MG63 (cell line): ENCODE data around the gene TUBD1. TPM values are rescaled to one million over a fixed set of nuclear protein-coding genes. Genes with fewer than 3 reads are reported as not detected.
"Not testable (repeated sequence)": the region's sequence is repeated elsewhere in the genome, so short reads cannot be mapped to it uniquely, and the experiment has no call there.

ENCODE experiments used
- DNase-seq: peaks from one replicate; pipeline ENCODE4 v3.0.0-alpha.2; 2020
- H3K27me3 ChIP-seq: fragments of 250-450 bp; sonication (Bioruptor Pico); 2 replicates; pipeline ENCODE4 v1.5.1; 2020; ENCODE audit warnings: mild to moderate bottlenecking, moderate library complexity
- H3K36me3 ChIP-seq: fragments of 250-450 bp; sonication (Bioruptor Pico); 2 replicates; pipeline ENCODE4 v1.5.1; 2020; ENCODE audit warnings: mild to moderate bottlenecking, moderate library complexity
- H3K4me3 ChIP-seq: fragments of 250-450 bp; sonication (Bioruptor Pico); 2 replicates; pipeline ENCODE4 v1.5.1; 2020; ENCODE audit warnings: mild to moderate bottlenecking, moderate library complexity
- H3K9me3 ChIP-seq: fragments of 250-450 bp; sonication (Bioruptor Pico); 2 replicates; pipeline ENCODE4 v1.5.1; 2020; ENCODE audit warnings: mild to moderate bottlenecking, moderate library complexity
- total RNA-seq: library from RNA; depleted of rRNA; stranded (reverse); fragments of >200 nt; shearing (Covaris generic); gene quantifications from 2 replicates; pipeline ENCODE4 v1.2.3, GENCODE V29; 2014; ENCODE audit warnings: low replicate concordance

Gene TUBD1
- total RNA-seq, 1 experiment from 2014 or later = 12.9 TPM

DNA sequence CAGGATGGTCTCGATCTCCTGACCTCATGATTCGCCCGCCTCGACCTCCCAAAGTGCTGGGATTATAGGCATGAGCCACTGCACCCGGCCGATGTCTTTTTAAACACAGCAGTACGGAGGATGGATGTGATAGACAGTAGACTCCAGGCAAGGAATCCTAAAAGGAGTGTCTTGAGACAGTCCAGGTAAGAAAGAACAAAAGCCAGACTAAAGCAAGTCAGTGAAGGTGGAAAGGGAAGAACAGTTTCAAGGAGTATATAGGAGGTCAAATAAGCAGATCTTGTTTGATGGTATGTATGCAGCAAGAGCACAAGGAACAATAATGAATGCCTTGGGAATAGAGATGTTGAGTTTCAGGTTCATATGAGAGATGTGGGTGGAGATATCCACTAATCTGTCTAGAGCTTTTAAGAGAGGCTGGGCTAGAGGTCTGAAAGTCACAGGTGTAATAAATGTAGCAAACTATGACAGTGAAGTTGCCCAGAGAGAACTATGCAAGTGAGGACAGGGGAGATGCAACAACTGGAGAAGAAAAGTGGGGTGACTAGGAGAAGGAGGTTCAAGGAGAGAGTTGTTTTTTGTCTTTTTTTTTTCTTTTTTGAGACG lies 4.5 kb downstream of the TUBD1 start:
- no peak for DNase-seq
- Histone ChIP-seq H3K27me3 (no peaks in the 10 kb centered on the region), H3K9me3 (no peaks in the 10 kb centered on the region), H3K36me3 (peaks cover 54% of the 10 kb centered on the region), H3K4me3 (no peak overlapping the region)

DNA sequence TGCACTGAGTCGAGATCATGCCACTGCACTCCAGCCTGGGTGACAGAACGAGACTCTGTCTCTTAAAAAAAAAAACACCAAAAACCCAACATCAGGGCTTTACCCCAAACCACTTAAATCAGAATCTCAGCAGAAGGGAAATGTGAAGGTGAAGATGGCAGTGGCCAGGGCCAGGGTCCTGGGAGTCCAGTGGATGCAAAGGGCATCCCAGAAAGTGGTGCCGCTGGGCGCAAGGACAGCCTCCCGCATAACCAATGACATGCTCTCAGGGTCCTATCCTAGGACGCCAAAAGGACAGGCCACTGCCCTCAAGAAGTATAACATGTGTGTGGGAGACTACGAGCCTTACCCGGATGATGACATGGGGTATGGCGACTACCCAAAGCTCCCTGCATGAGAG lies 7.9 kb downstream of the TUBD1 start:
- Histone ChIP-seq H3K4me3 (no peak overlapping the region), H3K9me3 (no peaks in the 10 kb centered on the region), H3K27me3 (no peaks in the 10 kb centered on the region), H3K36me3 (peaks cover 53% of the 10 kb centered on the region)
- no peak for DNase-seq

DNA sequence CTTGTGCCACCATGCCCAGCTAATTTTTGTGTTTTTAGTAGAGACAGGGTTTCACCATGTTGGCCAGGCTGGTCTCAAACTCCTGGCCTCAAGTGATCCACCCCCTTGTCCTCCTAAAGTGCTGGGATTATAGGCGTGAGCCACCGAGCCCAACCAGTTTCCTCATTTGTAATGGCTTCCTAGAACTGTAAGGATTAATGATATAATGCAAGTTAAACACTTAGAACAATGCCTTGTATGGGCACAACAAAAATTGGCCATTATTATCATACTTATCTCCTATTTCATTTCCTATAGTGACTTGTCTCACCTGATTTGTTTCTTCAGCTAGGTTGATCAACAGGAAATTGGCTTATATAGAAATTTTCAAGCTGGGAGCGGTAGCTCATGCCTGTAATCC lies 14.1 kb downstream of the TUBD1 start:
- Histone ChIP-seq H3K4me3 (no peak overlapping the region), H3K9me3 (no peaks in the 10 kb centered on the region), H3K36me3 (peaks cover 52% of the 10 kb centered on the region), H3K27me3 (no peaks in the 10 kb centered on the region)
- no peak for DNase-seq

DNA sequence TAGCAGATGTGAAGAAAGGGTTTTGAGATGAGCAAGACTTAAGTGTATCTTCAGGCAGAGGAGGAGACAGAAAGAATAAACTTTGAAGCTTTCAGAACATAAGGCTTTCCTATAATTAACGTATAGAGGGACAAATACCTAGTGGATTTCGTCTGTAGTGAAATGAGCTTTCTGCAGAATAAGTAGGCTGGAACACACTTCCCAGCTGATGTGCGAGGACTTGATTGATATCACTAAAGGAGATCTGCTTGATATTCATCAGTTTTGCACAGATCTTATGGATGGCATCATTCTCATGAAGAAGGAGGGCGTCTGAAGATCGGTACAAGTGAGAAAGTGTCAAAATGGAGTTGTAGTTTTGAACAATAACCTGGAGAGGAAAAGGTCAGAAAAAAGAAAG lies 14.8 kb downstream of the TUBD1 start:
- no peaks in the 10 kb centered on the region for H3K9me3 ChIP-seq
- no peaks in the 10 kb centered on the region for H3K27me3 ChIP-seq
- no peak for DNase-seq
- H3K4me3 ChIP-seq = no peak overlapping the region
- H3K36me3 ChIP-seq = peaks cover 52% of the 10 kb centered on the region

DNA sequence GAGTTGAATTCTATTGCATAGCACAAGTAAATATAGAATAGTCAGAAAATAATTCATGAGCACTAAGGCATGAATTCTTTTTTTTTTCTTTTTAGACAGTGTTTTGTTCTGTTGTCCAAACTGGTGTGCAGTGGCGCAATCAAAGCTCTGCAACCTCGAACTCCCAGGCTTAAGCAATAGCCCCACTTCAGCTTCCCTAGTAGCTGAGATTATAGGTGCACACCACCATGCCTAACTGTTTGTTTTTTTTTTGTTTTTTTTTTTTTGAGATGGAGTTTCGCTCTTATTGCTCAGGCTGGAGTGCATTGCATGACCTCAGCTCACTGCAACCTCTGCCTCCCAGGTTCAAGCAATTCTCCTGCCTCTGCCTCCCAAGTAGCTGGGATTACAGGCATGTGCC lies 16.6 kb downstream of the TUBD1 start:
- DNase-seq = no peak
- H3K36me3 ChIP-seq = peaks cover 51% of the 10 kb centered on the region

DNA sequence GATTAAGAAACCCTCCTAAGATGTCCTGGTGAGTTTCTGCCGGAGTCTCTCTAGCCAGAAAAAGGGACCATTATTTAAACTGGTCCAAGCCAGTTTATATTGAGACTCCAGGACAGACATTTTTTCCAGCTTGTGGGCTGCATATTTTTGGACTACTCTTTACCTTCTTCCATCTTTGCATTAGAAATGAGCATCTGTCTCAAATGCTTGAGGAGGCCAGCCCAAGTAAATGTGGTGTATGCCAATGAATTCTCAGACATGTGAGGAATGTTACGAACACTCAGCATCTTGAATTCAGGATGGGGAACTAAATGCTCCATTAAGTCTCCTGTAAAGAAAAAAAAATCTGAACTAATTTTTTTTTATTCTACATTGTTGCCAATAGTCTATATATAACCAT lies 18.4 kb downstream of the TUBD1 start:
- H3K27me3 ChIP-seq = no peaks in the 10 kb centered on the region
- H3K9me3 ChIP-seq = no peaks in the 10 kb centered on the region
- no peak overlapping the region for H3K4me3 ChIP-seq
- peaks cover 42% of the 10 kb centered on the region for H3K36me3 ChIP-seq
- no peak for DNase-seq

More for the DNA sequence above, 16.6 kb downstream of the TUBD1 start:
- H3K4me3 ChIP-seq = no peak overlapping the region
- H3K9me3 ChIP-seq = no peaks in the 10 kb centered on the region
- H3K27me3 ChIP-seq = no peaks in the 10 kb centered on the region

DNA sequence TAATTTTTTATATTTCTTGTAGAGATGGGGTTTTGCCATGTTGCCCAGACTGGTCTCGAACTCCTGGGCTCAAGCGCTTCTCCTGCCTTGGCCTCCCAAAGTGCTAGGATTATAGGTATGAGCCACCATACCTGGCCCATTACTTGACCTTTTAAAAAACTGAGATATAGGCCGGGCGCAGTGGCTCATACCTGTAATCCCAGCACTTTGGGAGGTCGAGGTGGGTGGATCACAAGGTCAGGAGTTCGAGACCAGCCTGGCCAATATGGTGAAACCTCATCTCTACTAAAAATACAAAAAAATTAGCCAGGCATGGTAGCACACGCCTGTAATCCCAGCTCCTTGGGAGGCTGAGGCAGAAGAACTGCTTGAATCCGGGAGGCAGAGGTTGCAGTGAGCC lies 19.3 kb downstream of the TUBD1 start:
- H3K27me3 ChIP-seq, DNase-seq, H3K9me3 ChIP-seq, H3K4me3 ChIP-seq: not testable (repeated sequence)
- peaks cover 39% of the 10 kb centered on the region for H3K36me3 ChIP-seq

DNA sequence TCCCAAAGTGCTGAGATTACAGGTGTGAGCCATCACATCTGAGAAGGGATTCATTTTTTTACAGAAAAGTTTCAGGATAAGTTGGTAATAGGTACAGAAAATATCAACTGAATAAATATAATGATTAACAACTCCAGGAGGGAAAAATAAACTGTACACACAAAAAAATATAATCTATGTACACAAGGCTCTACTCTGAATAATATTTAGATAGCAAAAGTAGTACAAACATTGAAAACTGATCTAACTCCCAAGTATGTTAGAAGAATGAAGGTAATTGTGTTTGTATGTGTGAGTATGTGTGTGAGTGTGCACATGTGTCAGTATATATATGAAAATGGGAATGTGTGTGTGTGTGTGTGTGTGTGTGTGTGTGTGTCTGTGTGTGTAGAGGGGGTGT lies 20.4 kb downstream of the TUBD1 start:
- Histone ChIP-seq H3K27me3 (no peaks in the 10 kb centered on the region), H3K36me3 (peaks cover 33% of the 10 kb centered on the region), H3K9me3 (no peaks in the 10 kb centered on the region), H3K4me3 (no peak overlapping the region)
- DNase-seq = no peak

DNA sequence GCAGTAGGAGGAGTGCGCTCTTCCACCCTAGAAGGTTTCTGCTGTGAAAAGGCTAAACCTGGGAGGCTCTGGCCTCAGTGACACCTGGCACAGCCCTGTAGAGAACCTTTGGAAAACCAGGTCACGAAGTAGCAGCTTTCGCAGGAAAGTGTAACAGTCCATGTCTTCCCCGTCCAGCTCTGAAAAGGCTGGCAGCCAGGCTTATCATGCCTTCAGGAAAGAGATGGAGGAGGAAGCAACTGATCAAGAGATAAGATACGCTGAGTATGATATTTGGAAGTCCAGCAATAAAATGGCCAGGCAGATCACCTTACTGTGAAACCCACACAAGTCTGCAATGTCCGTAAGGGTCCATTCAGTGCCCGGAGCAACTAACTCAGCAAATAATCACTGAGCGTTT lies 22.3 kb downstream of the TUBD1 start:
- Histone ChIP-seq H3K27me3 (no peaks in the 10 kb centered on the region), H3K36me3 (peaks cover 20% of the 10 kb centered on the region), H3K4me3 (no peak overlapping the region), H3K9me3 (no peaks in the 10 kb centered on the region)
- no peak for DNase-seq

DNA sequence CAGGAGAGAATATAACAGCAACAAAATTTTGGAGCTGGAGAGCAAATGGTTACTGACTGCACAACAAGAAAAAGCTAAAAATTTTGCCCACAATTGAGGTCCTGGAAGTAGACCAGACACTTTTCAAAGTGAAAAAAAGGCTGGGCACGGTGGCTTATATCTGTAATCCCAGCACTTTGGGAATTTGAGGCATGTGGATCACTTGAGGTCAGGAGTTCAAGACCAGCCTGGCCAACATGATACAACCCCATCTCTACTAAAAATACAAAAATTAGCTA lies 22.9 kb downstream of the TUBD1 start:
- Histone ChIP-seq H3K36me3 (peaks cover 18% of the 10 kb centered on the region), H3K4me3 (no peak overlapping the region), H3K9me3 (no peaks in the 10 kb centered on the region), H3K27me3 (no peaks in the 10 kb centered on the region)
- DNase-seq = no peak

DNA sequence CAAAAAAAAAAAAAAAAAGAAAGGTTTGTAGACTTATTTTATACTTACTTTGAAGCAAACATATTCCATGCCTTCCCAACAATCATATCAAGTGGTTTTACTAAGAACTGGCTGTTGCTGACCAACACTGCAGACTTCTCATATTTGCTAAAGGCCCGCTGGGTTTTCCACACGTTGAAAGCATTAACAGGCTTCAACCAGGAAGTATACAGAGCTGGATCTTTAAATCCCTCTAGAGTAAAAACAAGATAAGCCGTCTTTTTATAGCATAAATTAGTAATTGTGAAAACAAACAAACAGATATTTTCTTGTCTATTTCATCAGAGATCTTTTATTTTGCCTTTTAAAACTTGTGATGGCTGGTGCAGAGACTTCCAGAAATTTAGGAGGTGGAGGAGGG lies 29.1 kb downstream of the TUBD1 start:
- no peaks in the 10 kb centered on the region for H3K27me3 ChIP-seq
- no peaks in the 10 kb centered on the region for H3K9me3 ChIP-seq
- peaks cover 29% of the 10 kb centered on the region for H3K36me3 ChIP-seq
- H3K4me3 ChIP-seq = no peak overlapping the region
- no peak for DNase-seq

GRCh38 chr17:59859444-59860025 lies 33.2 kb downstream of the TUBD1 start:
- no peaks in the 10 kb centered on the region for H3K27me3 ChIP-seq
- no peak for DNase-seq
- H3K9me3 ChIP-seq = no peaks in the 10 kb centered on the region
- H3K36me3 ChIP-seq = peaks cover 28% of the 10 kb centered on the region
- H3K4me3 ChIP-seq = no peak overlapping the region

DNA sequence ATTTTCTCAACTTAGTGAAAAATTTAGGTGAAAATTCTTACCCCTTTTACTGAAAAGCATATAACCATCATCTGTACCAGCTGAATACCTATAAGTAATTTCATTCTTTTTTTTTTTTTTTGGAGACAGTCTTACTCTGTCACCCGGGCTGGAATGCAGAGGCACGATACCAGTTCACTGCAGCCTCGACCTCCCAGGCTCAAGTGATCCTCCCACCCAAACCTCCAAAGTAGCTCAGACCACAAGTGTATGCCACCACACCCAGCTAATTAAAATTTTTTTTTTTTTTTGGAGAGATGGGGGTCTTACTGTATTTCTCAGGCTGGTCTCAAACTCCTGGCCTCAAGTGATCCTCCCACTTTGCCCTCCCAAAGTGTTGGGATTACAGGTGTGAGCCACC lies 33.8 kb downstream of the TUBD1 start:
- H3K36me3 ChIP-seq = peaks cover 28% of the 10 kb centered on the region
- no peak for DNase-seq
- H3K9me3 ChIP-seq = no peaks in the 10 kb centered on the region
- H3K4me3 ChIP-seq = no peak overlapping the region
- H3K27me3 ChIP-seq = no peaks in the 10 kb centered on the region

GRCh38 chr17:59858167-59858816 lies 34.5 kb downstream of the TUBD1 start:
- Histone ChIP-seq H3K36me3 (peaks cover 23% of the 10 kb centered on the region), H3K4me3 (no peak overlapping the region), H3K9me3 (no peaks in the 10 kb centered on the region), H3K27me3 (no peaks in the 10 kb centered on the region)
- DNase-seq = no peak

- Histone ChIP-seq H3K36me3 (peaks cover 14% of the 10 kb centered on the region), H3K4me3 (no peak overlapping the region), H3K27me3 (no peaks in the 10 kb centered on the region), H3K9me3 (no peaks in the 10 kb centered on the region)
- no peak for DNase-seq
Measured at GRCh38 chr17:59856859-59857794, 35.6 kb downstream of the TUBD1 start.

DNA sequence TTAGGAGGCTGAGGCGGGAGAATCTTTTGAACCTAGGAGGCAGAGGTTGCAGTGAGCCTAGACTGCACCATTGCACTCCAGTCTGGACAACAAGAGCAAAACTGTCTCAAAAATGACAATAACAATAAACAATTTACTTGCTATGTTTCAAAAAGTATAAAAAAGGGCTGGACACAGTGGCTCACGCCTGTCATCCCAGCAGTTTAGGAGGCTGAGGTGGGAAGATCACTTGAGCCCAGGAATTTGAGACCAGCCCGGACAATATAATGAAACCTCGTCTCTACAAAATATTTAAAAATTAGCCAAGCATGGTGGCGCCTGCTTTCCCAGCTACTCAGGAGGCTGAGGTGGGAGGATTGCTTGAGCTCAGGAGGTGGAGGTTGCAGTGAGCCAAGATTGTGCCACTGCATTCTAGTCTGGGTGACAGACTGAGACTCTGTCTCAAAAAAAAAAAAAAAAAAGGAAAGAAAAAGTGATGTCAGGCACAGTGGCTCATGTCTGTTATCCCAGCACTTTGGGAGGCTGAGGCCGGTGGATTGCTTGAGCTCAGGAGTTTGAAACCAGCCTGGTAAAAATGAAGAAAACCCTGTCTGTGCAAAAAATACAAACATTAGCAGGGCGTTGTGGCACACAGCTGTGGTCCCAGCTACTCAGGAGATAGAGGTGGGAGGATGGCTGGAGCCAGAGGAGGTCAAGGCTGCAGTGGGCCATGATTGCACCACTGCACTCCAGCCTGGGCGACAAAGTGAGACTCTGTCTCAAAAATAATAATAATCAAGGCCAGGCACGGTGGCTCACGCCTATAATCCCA lies 38.6 kb downstream of the TUBD1 start:
- not testable (repeated sequence) for DNase-seq, H3K4me3 ChIP-seq, H3K36me3 ChIP-seq, H3K9me3 ChIP-seq, H3K27me3 ChIP-seq
